Measurements from ENCODE around the gene STT3B.
"Not testable (repeated sequence)": the region's sequence is repeated elsewhere in the genome, so short reads cannot be mapped to it uniquely, and the experiment has no call there.

DNA sequence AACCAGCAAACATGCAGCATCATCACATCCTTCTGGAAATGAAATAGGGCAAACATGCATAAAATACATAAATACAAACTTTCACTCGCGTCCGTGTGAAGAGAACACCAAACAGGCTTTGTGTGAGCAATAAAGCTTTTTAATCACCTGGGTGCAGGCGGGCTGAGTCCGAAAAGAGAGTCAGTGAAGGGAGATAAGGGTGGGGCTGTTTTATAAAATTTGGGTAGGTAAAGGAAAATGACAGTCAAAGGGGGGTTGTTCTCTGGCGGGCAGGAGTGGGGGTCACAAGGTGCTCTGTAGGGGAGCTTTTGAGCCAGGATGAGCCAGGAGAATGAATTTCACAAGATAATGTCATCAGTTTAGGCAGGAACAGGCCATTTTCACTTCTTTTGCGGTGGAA is 26.2 kb upstream of the STT3B start:
- TF ChIP-seq, protein P1, sequence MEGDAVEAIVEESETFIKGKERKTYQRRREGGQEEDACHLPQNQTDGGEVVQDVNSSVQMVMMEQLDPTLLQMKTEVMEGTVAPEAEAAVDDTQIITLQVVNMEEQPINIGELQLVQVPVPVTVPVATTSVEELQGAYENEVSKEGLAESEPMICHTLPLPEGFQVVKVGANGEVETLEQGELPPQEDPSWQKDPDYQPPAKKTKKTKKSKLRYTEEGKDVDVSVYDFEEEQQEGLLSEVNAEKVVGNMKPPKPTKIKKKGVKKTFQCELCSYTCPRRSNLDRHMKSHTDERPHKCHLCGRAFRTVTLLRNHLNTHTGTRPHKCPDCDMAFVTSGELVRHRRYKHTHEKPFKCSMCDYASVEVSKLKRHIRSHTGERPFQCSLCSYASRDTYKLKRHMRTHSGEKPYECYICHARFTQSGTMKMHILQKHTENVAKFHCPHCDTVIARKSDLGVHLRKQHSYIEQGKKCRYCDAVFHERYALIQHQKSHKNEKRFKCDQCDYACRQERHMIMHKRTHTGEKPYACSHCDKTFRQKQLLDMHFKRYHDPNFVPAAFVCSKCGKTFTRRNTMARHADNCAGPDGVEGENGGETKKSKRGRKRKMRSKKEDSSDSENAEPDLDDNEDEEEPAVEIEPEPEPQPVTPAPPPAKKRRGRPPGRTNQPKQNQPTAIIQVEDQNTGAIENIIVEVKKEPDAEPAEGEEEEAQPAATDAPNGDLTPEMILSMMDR (IDR thresholded peaks at IDR 0.05), result not testable (repeated sequence)
- not testable (repeated sequence) for TF ChIP-seq POLR2A (IDR thresholded peaks at IDR 0.05)

Data from body of pancreas (tissue), 4 donors.